NCI-H2081 (cell line): ENCODE results near the gene RPP30.
"Not testable (repeated sequence)": the region's sequence is repeated elsewhere in the genome, so short reads cannot be mapped to it uniquely, and the experiment has no call there.

Source experiments
- DNase-seq, 2 experiments: peaks; one replicate each; lab custom pipeline; 2025; lab: John Stamatoyannopoulos, UW

Gene RPP30

GRCh38 chr10:90917238-90917967 is 45.6 kb downstream of the RPP30 start:
- DNase-seq, result no peak

DNA sequence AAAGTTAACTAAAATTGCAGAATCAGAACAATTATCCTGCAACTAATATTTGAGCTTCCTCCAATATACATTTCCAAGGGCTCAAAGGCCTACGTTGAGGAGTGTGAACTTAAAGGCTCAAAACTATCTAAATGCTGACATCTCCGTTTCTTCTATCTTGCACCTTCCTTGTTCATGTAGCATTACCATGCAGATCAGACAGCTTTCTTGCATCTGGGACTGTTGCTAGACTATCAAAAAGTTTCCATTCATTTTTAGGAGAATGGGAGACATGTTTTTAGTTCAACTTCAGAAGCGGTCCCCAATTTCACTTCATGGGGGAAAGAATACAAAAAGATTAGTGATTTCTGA is 46.2 kb downstream of the RPP30 start:
- DNase-seq, result no peak

GRCh38 chr10:90919683-90920574 is 48.2 kb downstream of the RPP30 start:
- no peak for DNase-seq

DNA sequence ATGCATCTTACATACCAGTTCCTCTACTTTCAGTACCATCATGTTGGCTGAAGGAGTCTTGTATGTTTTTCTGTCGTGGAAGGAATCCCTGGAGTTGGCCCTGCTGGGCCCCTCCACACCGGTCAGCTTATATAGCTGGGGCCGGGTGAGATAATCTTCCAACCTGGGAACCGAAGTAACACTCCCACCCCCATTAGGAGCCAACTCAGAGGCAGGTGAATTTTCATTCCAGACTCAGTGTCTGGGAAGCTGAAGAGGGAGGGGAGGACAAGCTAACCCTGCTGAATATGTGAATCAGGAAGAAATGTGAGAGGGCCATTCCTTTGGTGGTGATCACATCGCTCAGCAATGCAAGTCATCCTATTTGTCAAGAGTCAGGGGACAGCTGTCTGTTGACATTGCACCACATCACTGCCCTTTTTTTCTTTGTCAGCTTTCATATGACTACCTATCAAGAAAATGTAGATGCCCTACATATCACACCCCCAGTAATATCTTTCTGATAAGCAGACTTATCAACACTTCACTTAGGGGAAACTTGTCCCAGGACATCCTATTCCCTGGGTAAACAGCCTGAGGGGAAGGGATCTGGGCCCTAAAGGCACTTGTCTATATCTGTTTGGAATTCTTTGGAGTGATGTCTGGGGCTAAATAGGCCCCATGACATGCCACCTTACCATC is 49.4 kb downstream of the RPP30 start, which contains the start of gene ANKRD1:
Gene ANKRD1 (minus strand): TSS at position 102 of the 681 bp plus-strand sequence. CDS start 60 bp downstream, at position 42.
- DNase-seq, result no peak

- DNase-seq, result no peak
These were observed 50.1 kb downstream of the RPP30 start for GRCh38 chr10:90921906-90922305.

DNA sequence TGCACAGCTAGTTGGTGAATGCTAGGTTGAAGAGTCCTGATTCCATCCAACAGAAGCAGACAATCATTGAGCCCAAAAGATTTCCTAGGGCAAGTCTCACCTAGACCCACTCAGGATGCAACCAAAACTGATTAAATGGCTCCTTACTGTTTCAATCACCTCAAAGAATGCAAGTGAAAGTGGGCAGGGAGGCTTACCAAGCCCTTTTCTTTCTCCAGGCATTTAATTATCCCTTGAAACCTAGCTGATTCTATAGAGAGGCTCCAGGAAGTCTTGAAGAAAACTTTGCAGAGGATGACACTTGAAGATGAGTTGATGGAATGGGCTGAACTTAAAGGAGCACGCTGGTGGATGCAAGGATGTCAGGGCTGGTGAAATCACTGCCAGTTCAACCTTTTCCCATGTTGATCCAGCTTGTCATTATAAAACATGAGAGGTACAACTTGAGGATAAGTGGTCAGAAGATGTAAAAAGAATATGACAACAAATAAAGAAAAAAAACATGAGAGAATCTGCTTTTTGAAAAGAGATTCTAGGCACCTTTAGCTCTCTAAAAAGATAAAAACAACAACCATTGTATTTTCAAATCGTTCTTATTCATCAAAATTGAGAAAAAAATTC is 51.4 kb downstream of the RPP30 start:
- no peak for DNase-seq

DNA sequence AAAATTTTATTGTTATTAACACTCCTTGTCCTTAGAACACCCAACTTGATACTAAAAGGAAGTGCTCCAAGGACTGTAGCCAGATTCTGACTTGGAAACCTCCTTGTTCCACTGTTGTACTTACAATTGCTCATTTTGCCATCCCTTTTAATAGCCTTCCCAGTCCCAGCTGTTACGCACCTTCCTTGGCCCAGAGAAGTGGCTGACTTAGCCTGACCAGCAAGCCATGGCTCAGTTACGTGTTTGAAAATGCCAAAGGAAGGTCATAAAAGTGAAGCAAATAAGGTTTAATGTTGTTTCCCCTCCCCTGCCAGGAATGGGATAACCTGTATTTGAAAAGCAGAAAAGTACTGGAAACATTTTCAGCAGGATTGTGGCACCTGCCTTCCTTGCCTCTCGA is 52.8 kb downstream of the RPP30 start:
- DNase-seq, result no peak

DNA sequence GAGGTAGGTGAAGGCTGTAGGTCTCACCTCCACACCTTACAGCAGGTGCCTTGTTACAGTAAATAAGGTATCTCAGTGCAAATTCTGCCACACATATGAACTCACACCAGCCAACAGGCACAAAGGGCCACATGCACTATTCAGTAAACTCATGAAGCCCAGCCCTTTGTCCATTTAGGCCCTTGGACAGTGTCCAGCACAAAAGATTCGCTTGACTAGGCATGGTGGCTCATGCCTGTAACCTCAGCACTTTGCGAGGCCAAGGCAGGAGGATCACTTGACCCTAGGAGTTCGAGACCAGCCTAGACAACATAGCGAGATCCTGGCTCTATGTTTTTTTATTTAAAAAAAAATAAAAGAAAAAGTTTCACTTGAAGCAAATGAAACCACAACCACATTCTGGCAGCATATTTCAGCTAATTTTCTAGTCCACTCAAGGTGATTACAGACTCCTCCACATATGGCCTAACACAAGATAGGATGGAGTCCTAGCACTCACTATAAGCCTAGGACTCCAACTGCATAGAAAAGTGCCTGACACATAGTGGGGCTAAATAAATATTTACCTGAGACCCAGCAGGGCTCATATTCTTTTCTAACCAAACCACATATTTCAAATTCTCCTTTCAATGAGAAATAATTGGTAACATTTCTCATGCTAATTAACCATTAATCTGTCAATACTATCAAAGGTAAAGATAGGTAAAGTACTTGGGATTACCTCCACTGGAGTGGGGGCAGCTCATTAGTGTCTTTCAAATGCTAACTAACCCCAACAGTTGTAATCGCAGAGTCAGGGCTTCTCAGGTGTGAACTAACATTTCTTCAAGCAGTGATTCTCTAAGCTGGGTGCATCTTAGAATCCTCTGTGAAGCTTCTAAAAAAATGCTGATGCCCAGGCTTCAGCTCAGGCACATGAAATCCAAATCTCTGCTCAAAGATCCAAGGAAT is 53.6 kb downstream of the RPP30 start:
- no peak for DNase-seq

- no peak for DNase-seq
These were observed 55.5 kb downstream of the RPP30 start for GRCh38 chr10:90927293-90927692.

- DNase-seq, result no peak
These were observed 57.4 kb downstream of the RPP30 start for GRCh38 chr10:90929179-90929578.

- DNase-seq, result no peak
These were observed 58.5 kb downstream of the RPP30 start for GRCh38 chr10:90930070-90930837.

DNA sequence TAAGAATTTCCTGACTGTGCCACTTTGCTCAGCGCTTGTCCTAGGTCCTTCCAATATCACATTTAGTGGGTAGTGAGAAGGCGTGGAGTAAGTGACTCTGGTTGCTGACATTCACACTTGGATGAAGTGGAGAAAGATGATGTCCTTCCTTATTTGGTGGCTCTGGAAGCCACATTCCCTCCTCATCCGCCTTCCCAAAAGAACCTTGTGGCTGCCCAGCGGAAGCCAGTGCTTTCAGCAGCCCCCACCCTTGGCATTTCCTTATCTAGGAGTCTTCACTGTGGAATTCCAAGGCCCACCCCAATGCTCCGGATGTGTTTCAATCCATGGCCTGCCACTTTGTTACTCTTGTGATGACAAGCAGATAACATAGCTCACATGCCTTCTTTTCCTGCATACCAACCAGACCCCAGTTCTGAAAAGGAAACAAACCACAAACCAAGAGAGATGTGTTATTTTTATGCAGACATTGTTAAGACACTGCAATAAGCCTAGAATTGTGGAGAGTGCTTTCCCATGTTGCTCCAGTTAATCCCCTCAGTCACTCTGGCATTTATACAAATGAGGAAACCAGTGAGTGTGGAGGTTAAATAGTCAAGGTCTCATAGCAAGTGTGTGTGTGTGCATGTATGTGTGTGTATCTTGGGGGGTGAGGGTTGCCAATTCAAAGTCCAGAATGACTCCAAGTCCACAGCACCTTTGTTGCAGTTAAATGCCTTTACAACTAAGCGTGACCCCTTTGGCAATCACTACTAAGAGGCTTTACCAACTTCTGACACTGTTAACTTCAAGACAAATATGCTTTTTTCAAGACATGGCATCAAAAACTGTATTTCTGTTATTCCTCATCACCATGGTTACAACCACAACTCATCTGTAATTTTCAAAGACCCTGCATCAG is 59.4 kb downstream of the RPP30 start:
- DNase-seq, result no peak

GRCh38 chr10:90935581-90936275 is 64.0 kb downstream of the RPP30 start:
- no peak for DNase-seq

DNA sequence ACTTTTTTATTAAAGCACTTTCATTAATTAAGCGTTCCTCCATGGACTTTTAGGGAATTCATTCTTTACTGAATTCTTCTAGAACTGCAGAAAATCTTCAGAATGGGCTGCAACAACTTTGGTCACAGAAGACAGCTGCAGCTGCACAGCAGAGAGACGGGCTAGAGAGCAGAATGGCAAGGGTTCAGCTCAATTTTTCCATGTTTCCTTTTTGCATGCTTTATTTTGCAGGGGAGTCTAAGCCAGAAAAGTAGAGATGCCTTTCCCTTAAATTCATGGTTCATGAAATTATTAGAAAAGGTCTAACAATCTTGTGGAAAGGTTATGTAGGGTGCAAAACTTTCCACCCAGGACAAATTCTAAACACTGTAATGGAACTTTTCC is 64.5 kb downstream of the RPP30 start:
- no peak for DNase-seq

DNA sequence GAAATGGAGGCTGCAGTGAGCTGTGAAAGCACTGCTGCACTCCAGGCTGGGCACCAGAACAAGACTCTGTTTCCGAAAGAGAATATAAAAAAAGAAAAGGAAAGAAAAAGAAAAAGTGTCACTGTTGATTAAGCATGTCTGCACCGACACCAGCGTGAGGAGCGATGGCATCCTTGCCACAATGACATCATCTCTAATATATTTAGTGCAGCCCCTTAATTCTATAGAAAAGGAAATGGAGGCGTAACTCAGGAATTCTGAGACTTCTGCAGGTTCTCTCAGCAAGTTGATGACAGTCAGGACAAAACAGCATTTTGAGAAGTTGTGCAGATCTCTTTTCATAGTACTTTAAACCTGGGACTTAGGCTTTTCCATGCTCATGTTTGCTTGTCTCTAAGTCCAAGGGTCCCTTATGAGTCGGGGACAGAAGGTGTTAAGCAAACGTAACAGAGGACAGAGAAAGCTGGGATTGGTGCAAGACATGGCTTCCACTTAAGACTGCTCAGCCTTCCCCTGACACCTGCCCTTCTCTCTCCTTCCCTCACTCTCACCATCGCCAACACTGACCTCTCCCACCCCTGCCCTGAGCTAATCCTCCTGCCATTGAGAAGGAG is 66.0 kb downstream of the RPP30 start:
- no peak for DNase-seq

DNA sequence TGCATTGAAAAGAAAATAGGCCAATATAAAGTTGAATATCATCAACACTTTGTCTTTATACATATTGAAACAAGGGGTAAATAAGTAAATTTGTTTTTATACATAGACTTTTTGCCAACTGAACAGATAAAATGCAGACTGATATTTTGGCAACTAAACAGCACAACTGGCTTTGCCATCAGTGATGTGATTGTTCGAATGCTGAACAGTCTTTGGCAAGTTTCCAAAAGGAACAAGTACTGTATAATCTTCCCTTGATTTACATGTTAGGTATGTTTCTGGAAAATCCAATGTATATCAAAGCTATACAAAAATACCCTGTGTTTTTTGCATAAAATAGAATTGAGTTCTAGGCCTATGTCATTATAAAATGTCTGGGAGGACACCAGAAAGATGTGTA is 67.3 kb downstream of the RPP30 start:
- DNase-seq, result no peak

DNA sequence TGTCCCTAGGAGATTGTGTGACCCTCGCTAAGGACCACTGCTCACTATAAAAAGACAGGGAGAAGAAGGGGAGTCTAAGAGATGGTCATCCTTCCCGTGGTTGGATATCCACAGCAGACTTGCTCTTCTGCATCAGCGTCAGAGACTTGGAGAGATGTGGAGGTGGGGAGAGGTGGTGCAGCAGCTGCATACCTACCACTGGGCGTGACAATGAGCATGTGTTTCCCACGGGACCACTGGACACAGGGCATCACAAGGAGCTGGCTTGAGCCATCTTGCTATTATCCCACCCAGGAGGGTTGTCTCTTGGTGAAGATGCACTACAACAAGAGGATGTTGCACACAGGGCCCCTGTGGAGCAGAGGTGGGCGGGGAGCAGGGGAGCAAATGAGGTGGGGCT is 67.9 kb downstream of the RPP30 start:
- DNase-seq, result no peak

DNA sequence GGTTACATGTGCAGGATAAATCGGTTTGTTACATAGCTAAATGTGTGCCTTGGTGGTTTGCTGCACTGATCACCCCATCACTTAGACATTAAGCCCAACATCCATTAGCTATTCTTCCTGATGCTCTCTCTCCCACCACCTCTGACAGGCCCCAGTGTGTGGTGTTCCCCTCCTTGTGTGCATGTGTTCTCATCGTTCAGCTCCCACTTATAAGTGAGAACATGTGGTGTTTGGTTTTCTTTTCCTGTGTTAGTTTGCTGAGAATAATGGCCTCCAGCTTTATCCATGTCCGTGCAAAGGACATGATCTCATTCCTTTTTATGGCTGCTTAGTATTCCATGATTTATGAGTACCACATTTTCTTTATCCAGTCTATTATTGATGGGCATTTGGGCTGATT is 71.2 kb downstream of the RPP30 start:
- DNase-seq, result not testable (repeated sequence)
